Epithelial cell of esophagus (primary cell): ENCODE measurements around the gene ATP5F1E.
A peak's percentile ranks its signal among the peaks of the same experiment; 100 is the strongest.

Experiments
- DNase-seq: peaks from one replicate; pipeline ENCODE4 v3.0.0; 2010; ENCODE audit warnings: low read depth
- H3K4me3 ChIP-seq: 2 replicates; pipeline ENCODE4 v1.5.1; 2011; ENCODE audit warnings: mild to moderate bottlenecking, low read length, control low read depth
- TF ChIP-seq, protein P1 (sequence below): IDR thresholded peaks from 2 replicates; pipeline ENCODE4 v1.5.1; 2011; ENCODE audit warnings: low read depth, mild to moderate bottlenecking, low read length, control low read depth, inconsistent platforms; ENCODE audit not compliant: insufficient read depth; ENCODE audit errors: missing control alignments

Gene ATP5F1E

DNA sequence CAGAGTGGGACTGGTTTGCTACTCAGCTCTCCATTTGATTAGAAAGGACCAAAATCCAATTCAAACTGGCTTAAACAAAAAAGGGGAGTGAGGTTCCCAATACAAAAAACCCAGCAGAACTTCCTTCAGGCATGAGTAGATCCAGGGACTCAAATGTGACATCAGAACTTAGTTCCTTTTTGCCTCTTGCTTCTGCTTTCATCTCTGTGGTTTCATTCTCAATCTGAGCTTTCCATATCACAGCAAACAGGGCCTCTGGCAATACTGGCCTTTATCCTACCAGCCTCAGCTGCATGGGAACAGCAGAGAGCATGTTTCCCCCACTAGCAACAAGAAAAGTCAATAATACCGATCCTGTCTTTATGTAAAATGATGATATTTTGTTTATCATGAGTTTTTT is 39.1 kb upstream of the ATP5F1E start:
- H3K4me3 ChIP-seq: no peak overlapping the region
- TF ChIP-seq, protein P1, sequence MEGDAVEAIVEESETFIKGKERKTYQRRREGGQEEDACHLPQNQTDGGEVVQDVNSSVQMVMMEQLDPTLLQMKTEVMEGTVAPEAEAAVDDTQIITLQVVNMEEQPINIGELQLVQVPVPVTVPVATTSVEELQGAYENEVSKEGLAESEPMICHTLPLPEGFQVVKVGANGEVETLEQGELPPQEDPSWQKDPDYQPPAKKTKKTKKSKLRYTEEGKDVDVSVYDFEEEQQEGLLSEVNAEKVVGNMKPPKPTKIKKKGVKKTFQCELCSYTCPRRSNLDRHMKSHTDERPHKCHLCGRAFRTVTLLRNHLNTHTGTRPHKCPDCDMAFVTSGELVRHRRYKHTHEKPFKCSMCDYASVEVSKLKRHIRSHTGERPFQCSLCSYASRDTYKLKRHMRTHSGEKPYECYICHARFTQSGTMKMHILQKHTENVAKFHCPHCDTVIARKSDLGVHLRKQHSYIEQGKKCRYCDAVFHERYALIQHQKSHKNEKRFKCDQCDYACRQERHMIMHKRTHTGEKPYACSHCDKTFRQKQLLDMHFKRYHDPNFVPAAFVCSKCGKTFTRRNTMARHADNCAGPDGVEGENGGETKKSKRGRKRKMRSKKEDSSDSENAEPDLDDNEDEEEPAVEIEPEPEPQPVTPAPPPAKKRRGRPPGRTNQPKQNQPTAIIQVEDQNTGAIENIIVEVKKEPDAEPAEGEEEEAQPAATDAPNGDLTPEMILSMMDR: no peak
- DNase-seq: no peak

DNA sequence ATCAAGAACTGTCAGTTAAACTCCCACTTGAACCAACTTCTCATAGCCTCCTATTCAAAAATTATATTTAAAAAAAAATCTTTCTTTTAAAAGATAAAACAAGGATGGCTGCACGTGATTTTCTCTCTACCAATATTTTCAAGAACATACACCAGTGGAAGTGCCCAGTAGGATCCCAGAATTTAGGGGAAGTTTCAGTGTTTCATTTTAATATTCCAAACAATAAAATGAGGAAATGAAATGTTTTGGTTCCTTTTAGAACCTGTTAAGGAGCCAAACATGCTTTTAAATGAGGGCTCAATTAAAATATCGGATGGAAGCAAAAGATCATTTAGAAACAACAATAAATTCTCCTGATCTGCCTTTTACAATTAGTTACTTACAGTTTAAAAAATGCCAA is 36.9 kb upstream of the ATP5F1E start:
- H3K4me3 ChIP-seq: no peak overlapping the region
- TF ChIP-seq, protein P1: no peak
- DNase-seq: no peak

DNA sequence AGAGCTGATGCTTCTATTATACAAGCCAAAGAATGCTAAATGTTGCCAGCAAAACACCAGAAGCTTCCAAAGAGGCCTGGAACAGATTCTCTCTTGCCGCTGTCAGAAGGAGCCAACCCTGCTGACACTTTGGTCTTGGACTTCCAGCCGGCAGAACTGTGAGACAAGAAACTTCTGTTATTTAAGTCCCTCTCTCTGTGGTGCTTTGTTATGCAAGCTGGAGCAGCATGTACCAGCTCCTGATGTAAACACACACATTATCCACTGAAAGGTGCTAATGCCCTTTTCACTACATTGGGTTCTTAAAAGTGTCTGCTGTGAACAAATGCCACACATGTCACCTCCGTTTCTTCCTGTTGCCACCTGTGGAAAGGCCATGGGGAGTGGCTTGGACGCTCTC is 36.4 kb upstream of the ATP5F1E start:
- TF ChIP-seq, protein P1: no peak
- H3K4me3 ChIP-seq: no peak overlapping the region
- no peak for DNase-seq

DNA sequence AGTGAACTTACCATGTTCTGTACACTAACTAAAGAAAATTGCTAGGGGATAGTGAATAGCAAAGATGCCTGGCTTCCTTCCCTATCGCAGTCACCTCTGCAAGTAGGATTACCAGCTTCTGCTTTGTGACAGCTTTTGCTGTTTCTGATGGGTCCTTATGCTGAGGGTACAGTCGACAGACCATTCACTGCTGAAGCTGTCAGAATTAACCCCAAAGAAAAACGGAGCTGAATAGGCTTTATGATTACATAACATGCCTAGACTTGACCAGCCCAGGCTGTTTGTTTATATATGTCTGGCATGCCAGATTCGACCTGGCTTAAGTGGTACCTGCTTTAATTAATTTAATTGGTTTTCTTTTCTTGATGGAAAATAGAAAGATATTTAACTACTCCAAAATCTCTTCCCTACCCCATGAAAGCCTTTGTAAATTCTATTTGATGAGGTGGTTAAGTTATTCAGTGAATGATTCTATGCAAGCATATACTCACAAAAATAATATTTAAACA is 32.1 kb upstream of the ATP5F1E start:
- H3K4me3 ChIP-seq: no peak overlapping the region
- TF ChIP-seq, protein P1: no peak
- DNase-seq: peak; percentile 62

DNA sequence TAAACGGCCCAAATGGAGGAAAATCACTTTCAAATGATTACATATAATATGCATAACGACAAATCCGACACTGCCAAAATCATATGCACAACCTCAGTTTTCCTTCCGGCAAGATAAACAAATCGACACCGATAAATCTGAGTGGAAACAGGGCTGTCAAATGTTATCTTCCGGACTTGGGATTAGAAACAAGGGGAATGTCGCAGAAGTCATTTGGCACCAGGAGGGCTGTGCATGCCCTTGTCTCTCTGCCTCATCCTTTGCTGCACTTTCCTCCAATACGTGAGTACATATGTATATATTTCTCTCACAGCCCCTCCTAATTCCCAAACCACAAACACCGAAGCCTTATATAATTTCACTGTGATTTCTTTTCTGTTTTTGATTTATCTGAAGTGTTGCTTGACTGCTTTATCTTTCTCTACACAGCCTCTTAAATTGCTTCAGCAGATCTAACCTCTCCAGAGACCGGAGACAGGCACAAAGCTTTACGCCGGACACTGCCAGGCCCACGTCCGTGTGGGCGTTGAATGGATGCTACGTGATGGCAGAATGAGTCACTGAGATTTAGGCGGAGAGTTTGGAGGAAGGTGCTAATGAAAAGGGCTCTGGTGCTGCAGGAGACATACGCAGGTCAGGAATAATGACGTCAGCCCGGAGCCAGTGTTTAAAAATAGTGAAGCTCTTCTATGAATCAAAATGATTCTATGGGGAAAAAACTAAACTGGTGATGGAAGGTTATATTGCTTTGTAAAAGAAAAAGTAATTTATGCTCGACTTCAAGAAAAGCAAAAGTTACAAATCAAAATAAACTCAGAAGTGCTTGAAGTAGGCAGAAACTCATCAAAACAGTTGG is 31.5 kb upstream of the ATP5F1E start:
- H3K4me3 ChIP-seq: no peak overlapping the region
- TF ChIP-seq, protein P1: no peak
- peak; percentile 92 for DNase-seq

DNA sequence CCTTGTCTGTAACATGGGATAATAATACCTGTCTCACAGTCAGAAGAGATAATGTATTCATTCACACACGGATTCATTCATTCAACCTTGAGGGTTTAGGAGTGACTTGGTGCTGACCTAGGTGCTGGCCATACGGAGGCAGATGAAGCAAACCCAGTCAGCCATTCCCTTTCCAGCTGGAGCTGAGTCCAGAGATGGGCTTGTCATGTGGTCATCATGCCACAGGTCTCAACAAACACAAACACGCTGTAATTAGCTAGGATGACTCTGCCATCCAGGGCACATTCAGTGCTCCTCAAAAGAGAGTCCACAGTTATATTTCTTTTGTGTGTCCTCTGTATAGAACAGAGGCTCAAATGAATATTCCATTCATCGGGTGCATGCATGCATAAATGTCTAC is 29.9 kb upstream of the ATP5F1E start:
- no peak overlapping the region for H3K4me3 ChIP-seq
- DNase-seq: peak; percentile 21
- TF ChIP-seq, protein P1: no peak
